HEK293 (cell line): ENCODE results near the gene MRPS31.

Experiments used
- PATZ1 ChIP-seq: fragments of 450-650 bp; formaldehyde crosslinking; IDR thresholded peaks from 2 replicates; pipeline ENCODE4 v1.5.1; 2016; ENCODE audit warnings: missing biosample characterization, missing genetic modification characterization
- SALL2 ChIP-seq: fragments of 450-650 bp; formaldehyde crosslinking; IDR thresholded peaks from 2 replicates; pipeline ENCODE4 v1.5.0; 2017; ENCODE audit warnings: missing biosample characterization, mild to moderate bottlenecking, missing genetic modification characterization, borderline replicate concordance
- SCRT2 ChIP-seq: fragments of 450-650 bp; formaldehyde crosslinking; IDR thresholded peaks from 2 replicates; pipeline ENCODE4 v1.5.1; 2016; ENCODE audit warnings: missing biosample characterization, missing genetic modification characterization
- ZNF311 ChIP-seq: fragments of 450-650 bp; formaldehyde crosslinking; IDR thresholded peaks from 2 replicates; pipeline ENCODE4 v1.5.1; 2017; ENCODE audit warnings: missing biosample characterization, missing genetic modification characterization, borderline replicate concordance
- ZNF473 ChIP-seq: fragments of 450-650 bp; formaldehyde crosslinking; IDR thresholded peaks from 2 replicates; pipeline ENCODE4 v1.5.1; 2017; ENCODE audit warnings: missing biosample characterization, missing genetic modification characterization
- ZNF513 ChIP-seq: fragments of 450-650 bp; IDR thresholded peaks from 2 replicates; pipeline ENCODE4 v1.5.1; 2018; ENCODE audit warnings: missing biosample characterization, missing genetic modification characterization
- ZNF596 ChIP-seq: fragments of 450-650 bp; IDR thresholded peaks from 2 replicates; pipeline ENCODE4 v1.5.0; 2018; ENCODE audit warnings: missing biosample characterization, mild to moderate bottlenecking, missing genetic modification characterization, moderate library complexity
- TF ChIP-seq, protein P1 (sequence below): fragments of 450-650 bp; formaldehyde crosslinking; IDR thresholded peaks from 2 replicates; pipeline ENCODE4 v1.5.1; 2016; ENCODE audit warnings: missing biosample characterization, missing genetic modification characterization

DNA sequence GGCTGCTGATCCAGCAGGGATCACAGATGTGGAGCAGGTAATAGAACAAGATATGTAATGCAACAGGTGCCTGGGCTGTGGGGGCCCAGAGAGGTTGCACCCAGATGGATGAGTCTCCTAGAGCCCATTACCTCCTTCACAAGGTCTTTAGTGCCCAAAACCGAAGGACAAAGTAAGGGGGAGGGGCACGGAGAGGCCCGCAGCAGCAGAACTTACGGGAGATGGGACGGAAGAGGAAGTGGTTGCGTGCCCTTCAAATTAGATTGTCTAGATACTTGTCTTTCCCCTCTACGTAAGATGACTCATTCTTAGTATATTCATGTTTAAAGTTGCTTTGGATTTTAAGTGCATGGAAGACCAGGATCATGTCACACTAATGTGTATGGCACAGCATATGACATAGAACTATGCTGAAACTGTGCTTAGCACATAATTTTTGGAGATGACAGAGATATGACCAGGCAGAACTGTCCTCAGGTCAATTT, 5.7 kb upstream of the MRPS31 start:
- TF ChIP-seq ZNF513 (tag by site-specific recombination) (no peak), SALL2 (tag by site-specific recombination) (no peak), ZNF596 (tag by site-specific recombination) (no peak), ZNF473 (tag by site-specific recombination) (no peak), PATZ1 (tag by site-specific recombination) (no peak), SCRT2 (tag by site-specific recombination) (peak; percentile 90), ZNF311 (tag by site-specific recombination) (no peak)
- TF ChIP-seq, protein P1, sequence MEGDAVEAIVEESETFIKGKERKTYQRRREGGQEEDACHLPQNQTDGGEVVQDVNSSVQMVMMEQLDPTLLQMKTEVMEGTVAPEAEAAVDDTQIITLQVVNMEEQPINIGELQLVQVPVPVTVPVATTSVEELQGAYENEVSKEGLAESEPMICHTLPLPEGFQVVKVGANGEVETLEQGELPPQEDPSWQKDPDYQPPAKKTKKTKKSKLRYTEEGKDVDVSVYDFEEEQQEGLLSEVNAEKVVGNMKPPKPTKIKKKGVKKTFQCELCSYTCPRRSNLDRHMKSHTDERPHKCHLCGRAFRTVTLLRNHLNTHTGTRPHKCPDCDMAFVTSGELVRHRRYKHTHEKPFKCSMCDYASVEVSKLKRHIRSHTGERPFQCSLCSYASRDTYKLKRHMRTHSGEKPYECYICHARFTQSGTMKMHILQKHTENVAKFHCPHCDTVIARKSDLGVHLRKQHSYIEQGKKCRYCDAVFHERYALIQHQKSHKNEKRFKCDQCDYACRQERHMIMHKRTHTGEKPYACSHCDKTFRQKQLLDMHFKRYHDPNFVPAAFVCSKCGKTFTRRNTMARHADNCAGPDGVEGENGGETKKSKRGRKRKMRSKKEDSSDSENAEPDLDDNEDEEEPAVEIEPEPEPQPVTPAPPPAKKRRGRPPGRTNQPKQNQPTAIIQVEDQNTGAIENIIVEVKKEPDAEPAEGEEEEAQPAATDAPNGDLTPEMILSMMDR (tag by site-specific recombination), result no peak
